Bronchial epithelial cell (primary cell): ENCODE results near the gene ANKRD44. TPM values are rescaled to one million over a fixed set of nuclear protein-coding genes. Genes with fewer than 3 reads are reported as not detected.

Source experiments
- DNase-seq: peaks from one replicate; pipeline ENCODE4 v3.0.0-alpha.2; 2010; ENCODE audit warnings: low read depth
- FAIRE-seq: peaks from 2 replicates; lab custom pipeline; 2011; peaks lifted over from hg19 to GRCh38; lab: Jason Lieb, UNC
- H3K27me3 ChIP-seq: 2 replicates; pipeline ENCODE4 v1.5.1; 2011; ENCODE audit warnings: low read length; ENCODE audit not compliant: control insufficient read depth, insufficient read depth
- H3K36me3 ChIP-seq: 2 replicates; pipeline ENCODE4 v1.5.1; 2011; ENCODE audit warnings: low read length; ENCODE audit not compliant: control insufficient read depth, insufficient read depth
- H3K4me3 ChIP-seq: 2 replicates; pipeline ENCODE4 v1.5.1; 2011; ENCODE audit warnings: mild to moderate bottlenecking, low read depth, low read length, control low read depth
- total RNA-seq: library from RNA; depleted of rRNA; stranded (reverse); fragments of >200 nt; gene quantifications from 2 replicates; pipeline ENCODE4 v1.2.1, GENCODE V29; 2014
- TF ChIP-seq, protein P1 (sequence below): IDR thresholded peaks from 2 replicates; pipeline ENCODE4 v1.5.1; 2011; ENCODE audit warnings: mild to moderate bottlenecking, moderate library complexity, low read length, control low read depth, inconsistent platforms; ENCODE audit not compliant: insufficient read depth, severe bottlenecking

The ANKRD44 gene
- total RNA-seq, 1 donor from 2014 or later: 0.26 TPM

DNA sequence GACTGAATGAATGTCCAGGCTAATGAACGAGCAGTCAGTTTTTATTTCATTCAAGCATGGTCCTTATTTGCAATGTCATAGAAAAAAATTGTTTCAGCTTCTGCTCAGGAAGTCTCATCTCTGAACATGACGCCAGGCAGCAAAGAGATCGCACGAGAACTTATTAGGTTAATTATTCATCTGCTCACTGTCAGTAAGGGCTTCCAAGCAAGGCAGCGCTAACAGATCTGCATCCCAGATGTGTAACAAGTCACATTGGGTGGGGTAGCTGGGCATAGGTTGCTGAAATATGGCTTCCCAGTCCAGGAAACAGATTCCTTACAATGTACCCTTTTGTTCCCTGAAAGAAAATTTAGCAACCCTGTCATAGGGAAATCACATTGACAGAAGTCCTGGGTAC is 63.5 kb downstream of the ANKRD44 start:
- FAIRE-seq (no peak), DNase-seq (no peak)
- TF ChIP-seq, protein P1, sequence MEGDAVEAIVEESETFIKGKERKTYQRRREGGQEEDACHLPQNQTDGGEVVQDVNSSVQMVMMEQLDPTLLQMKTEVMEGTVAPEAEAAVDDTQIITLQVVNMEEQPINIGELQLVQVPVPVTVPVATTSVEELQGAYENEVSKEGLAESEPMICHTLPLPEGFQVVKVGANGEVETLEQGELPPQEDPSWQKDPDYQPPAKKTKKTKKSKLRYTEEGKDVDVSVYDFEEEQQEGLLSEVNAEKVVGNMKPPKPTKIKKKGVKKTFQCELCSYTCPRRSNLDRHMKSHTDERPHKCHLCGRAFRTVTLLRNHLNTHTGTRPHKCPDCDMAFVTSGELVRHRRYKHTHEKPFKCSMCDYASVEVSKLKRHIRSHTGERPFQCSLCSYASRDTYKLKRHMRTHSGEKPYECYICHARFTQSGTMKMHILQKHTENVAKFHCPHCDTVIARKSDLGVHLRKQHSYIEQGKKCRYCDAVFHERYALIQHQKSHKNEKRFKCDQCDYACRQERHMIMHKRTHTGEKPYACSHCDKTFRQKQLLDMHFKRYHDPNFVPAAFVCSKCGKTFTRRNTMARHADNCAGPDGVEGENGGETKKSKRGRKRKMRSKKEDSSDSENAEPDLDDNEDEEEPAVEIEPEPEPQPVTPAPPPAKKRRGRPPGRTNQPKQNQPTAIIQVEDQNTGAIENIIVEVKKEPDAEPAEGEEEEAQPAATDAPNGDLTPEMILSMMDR: no peak
- H3K4me3 ChIP-seq: no peak overlapping the region
- no peaks in the 10 kb centered on the region for H3K36me3 ChIP-seq
- no peaks in the 10 kb centered on the region for H3K27me3 ChIP-seq

DNA sequence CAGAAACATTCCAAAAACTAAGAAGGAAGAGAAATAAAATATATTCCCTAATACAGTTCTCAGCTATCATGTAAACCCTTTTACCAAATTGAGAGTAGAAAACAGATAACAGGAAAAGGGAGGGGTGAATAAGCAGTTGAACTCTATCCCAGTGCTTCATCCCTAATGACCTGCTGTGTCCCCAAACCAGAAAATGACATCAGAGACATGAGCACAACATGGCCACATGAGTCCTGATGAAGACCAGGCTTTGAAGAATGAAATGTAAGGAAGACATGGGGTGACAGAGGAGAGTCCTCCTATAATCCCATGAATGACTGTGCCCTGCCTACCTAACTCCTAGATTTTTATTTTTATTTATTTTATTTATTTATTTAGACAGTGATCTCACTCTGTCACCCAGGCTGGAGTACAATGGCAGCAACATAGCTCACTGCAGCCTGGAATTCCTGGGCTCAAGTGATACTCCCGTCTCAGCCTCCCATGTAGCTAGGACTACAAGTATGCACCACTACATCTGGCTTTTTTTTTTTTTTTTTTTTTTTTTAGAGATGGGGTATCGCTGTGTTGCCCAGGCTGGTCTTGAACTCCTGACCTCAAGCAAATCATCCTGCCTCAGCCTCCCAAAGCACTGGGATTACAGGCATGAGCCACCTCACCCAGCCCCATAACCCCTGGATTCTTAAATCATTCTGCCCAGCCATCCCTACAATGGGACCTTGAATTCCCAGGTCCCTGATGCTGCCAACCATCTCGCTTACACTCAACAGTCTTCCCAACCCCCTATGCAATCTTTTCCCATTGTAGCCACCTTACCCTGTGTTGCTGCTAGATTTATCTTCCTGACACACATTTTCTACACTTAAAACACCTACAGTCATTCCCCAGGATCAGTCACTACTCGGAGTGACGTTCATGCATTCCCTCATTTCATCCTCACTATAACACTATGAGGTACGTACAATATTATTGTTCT is 64.5 kb downstream of the ANKRD44 start:
- TF ChIP-seq, protein P1: no peak
- H3K36me3 ChIP-seq: no peaks in the 10 kb centered on the region
- FAIRE-seq: no peak
- DNase-seq: no peak
- no peak overlapping the region for H3K4me3 ChIP-seq
- H3K27me3 ChIP-seq: no peaks in the 10 kb centered on the region

DNA sequence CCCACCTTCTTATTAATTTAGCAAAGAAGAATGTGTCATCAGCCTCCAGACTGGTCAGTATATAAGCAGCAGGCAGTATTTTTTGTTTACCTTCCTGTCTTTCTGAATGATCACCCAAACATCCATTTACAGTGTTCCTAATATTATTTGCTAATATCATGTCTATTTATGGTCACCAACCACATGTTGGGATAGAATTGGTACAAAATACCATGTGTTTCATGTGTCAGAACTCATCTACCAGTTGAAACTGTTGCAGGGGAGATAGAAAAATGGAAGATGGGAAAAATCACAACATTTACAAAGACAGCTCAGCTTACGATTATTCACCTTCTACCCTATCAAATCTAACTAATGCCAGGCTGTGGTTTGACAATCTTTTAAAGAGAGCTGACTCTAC is 66.2 kb downstream of the ANKRD44 start:
- Histone ChIP-seq H3K36me3 (no peaks in the 10 kb centered on the region), H3K27me3 (no peaks in the 10 kb centered on the region), H3K4me3 (no peak overlapping the region)
- TF ChIP-seq, protein P1: no peak
- no peak for DNase-seq
- FAIRE-seq: no peak

GRCh38 chr2:197242719-197243118 is 67.9 kb downstream of the ANKRD44 start:
- Histone ChIP-seq H3K27me3 (no peaks in the 10 kb centered on the region), H3K4me3 (no peak overlapping the region), H3K36me3 (no peaks in the 10 kb centered on the region)
- TF ChIP-seq, protein P1: no peak
- DNase-seq (no peak), FAIRE-seq (no peak)

- FAIRE-seq: no peak
- Histone ChIP-seq H3K36me3 (no peaks in the 10 kb centered on the region), H3K4me3 (no peak overlapping the region), H3K27me3 (no peaks in the 10 kb centered on the region)
- DNase-seq: no peak
- TF ChIP-seq, protein P1: no peak
These were observed 69.0 kb downstream of the ANKRD44 start for GRCh38 chr2:197241596-197241995.
